H7 (cell line): ENCODE data around the gene SPATA13. TPM values are rescaled to one million over a fixed set of nuclear protein-coding genes. Genes with fewer than 3 reads are reported as not detected.
A peak's percentile ranks its signal among the peaks of the same experiment; 100 is the strongest.

ENCODE experiments used
- DNase-seq: peaks from one replicate; pipeline ENCODE4 v3.0.0; 2012
- H3K27me3 ChIP-seq: 2 replicates; pipeline ENCODE4 v1.6.0; 2011; ENCODE audit warnings: mild to moderate bottlenecking, low read length; ENCODE audit not compliant: control insufficient read depth, insufficient read depth
- H3K36me3 ChIP-seq: replicated peaks from 2 replicates; pipeline ENCODE4 v1.5.1; 2011; ENCODE audit warnings: low read length; ENCODE audit not compliant: control insufficient read depth, insufficient read depth
- H3K4me3 ChIP-seq: 2 replicates; pipeline ENCODE4 v1.5.1; 2011; ENCODE audit warnings: low read depth, mild to moderate bottlenecking, control low read depth, low read length, moderate library complexity; ENCODE audit not compliant: insufficient read depth
- total RNA-seq: library from RNA; depleted of rRNA; stranded (reverse); fragments of >200 nt; shearing (Covaris generic); gene quantifications from 2 replicates; pipeline ENCODE4 v1.2.3, GENCODE V29; 2014

The SPATA13 gene
- total RNA-seq, 1 experiment from 2014 or later = 14.8 TPM

- Histone ChIP-seq H3K27me3 (no peaks in the 10 kb centered on the region), H3K36me3 (no peaks in the 10 kb centered on the region), H3K4me3 (no peak overlapping the region)
- DNase-seq = no peak
Measured at GRCh38 chr13:24149246-24150032, 11.1 kb upstream of the SPATA13 start.

GRCh38 chr13:24150572-24150971 lies 9.9 kb upstream of the SPATA13 start:
- DNase-seq = no peak
- Histone ChIP-seq H3K4me3 (no peak overlapping the region), H3K27me3 (no peaks in the 10 kb centered on the region), H3K36me3 (no peaks in the 10 kb centered on the region)

GRCh38 chr13:24151864-24152263 lies 8.7 kb upstream of the SPATA13 start:
- no peak for DNase-seq

GRCh38 chr13:24152292-24153214 lies 8.0 kb upstream of the SPATA13 start:
- Histone ChIP-seq H3K36me3 (no peaks in the 10 kb centered on the region), H3K4me3 (no peak overlapping the region), H3K27me3 (no peaks in the 10 kb centered on the region)
- no peak for DNase-seq

More at GRCh38 chr13:24151864-24152263, 8.7 kb upstream of the SPATA13 start:
- no peaks in the 10 kb centered on the region for H3K27me3 ChIP-seq
- H3K36me3 ChIP-seq = no peaks in the 10 kb centered on the region
- no peak overlapping the region for H3K4me3 ChIP-seq

- Histone ChIP-seq H3K4me3 (no peak overlapping the region), H3K27me3 (no peaks in the 10 kb centered on the region), H3K36me3 (no peaks in the 10 kb centered on the region)
- no peak for DNase-seq
Measured at GRCh38 chr13:24153347-24153746, 7.2 kb upstream of the SPATA13 start.

GRCh38 chr13:24153979-24154701 lies 6.4 kb upstream of the SPATA13 start:
- H3K27me3 ChIP-seq = no peaks in the 10 kb centered on the region
- H3K36me3 ChIP-seq = no peaks in the 10 kb centered on the region
- H3K4me3 ChIP-seq = no peak overlapping the region
- no peak for DNase-seq

GRCh38 chr13:24159357-24159756 lies 1.2 kb upstream of the SPATA13 start:
- Histone ChIP-seq H3K27me3 (peaks cover 6% of the 10 kb centered on the region), H3K36me3 (no peaks in the 10 kb centered on the region), H3K4me3 (no peak overlapping the region)
- peak; percentile 5 for DNase-seq

- Histone ChIP-seq H3K4me3 (peak overlapping the region; percentile 88), H3K27me3 (peaks cover 6% of the 10 kb centered on the region), H3K36me3 (peaks cover 2% of the 10 kb centered on the region)
- DNase-seq = peak; percentile 78
Measured at GRCh38 chr13:24161010-24161775, 673 bp downstream of the SPATA13 start.

GRCh38 chr13:24161980-24162525 lies 1.5 kb downstream of the SPATA13 start:
- H3K4me3 ChIP-seq = peak overlapping the region; percentile 88; the same call in 1 of the 2 replicates

GRCh38 chr13:24162604-24163003 lies 2.1 kb downstream of the SPATA13 start:
- DNase-seq = peak; percentile 4
- Histone ChIP-seq H3K27me3 (peaks cover 6% of the 10 kb centered on the region), H3K4me3 (no peak overlapping the region), H3K36me3 (peaks cover 3% of the 10 kb centered on the region)

More at GRCh38 chr13:24161980-24162525, 1.5 kb downstream of the SPATA13 start:
- peaks cover 3% of the 10 kb centered on the region for H3K36me3 ChIP-seq
- DNase-seq = peak; percentile 30
- H3K27me3 ChIP-seq = peaks cover 6% of the 10 kb centered on the region

- DNase-seq = peak; percentile 0
Measured at GRCh38 chr13:24165746-24166145, 5.2 kb downstream of the SPATA13 start.

GRCh38 chr13:24166561-24166960 lies 6.0 kb downstream of the SPATA13 start:
- H3K4me3 ChIP-seq = no peak overlapping the region
- H3K27me3 ChIP-seq = peaks cover under 1% of the 10 kb centered on the region; the same call in 1 of the 2 replicates
- peaks cover 3% of the 10 kb centered on the region for H3K36me3 ChIP-seq
- no peak for DNase-seq

More at GRCh38 chr13:24165746-24166145, 5.2 kb downstream of the SPATA13 start:
- Histone ChIP-seq H3K36me3 (peaks cover 3% of the 10 kb centered on the region), H3K27me3 (peaks cover 6% of the 10 kb centered on the region), H3K4me3 (no peak overlapping the region)

GRCh38 chr13:24167666-24168391 lies 7.3 kb downstream of the SPATA13 start:
- no peaks in the 10 kb centered on the region for H3K27me3 ChIP-seq
- peaks cover 3% of the 10 kb centered on the region for H3K36me3 ChIP-seq
- no peak overlapping the region for H3K4me3 ChIP-seq
- DNase-seq = no peak
